Measurements from ENCODE around the gene RHOV. TPM values are rescaled to one million over a fixed set of nuclear protein-coding genes. Genes with fewer than 3 reads are reported as not detected.

Gene RHOV
- total RNA-seq, 1 experiment from 2014 or later: 4.2 TPM

- intact Hi-C loops (cut with micrococcal nuclease; ENCODE audit: unreplicated experiment): no loop called here
- TF ChIP-seq POLR2AphosphoS5 (IDR thresholded peaks at IDR 0.05; ENCODE audit: low read depth, low read length) (no peak), TCF7L2 (IDR thresholded peaks at IDR 0.05; ENCODE audit: low read depth, low read length) (no peak), REST (IDR thresholded peaks at IDR 0.05; ENCODE audit: insufficient read depth in 1 of 2, low read depth in 2 of 2, low read length in 1 of 2) (no peak), CTCF (IDR thresholded peaks at IDR 0.05) (no peak), SIN3A (IDR thresholded peaks at IDR 0.05; ENCODE audit: borderline replicate concordance, insufficient read depth, low read depth, low read length) (no peak; the same call in 1 of the 2 replicates)
- POLR2A ChIA-PET: interaction anchor here (0.5 to 1.1 kb wide), 3 partner anchors 89 to 201 kb away, joined by 3 to 5 read pairs (median 3); partner anchors contain the start of gene GCHFR
- in situ Hi-C loops (cut with HindIII; ENCODE audit: low pct_unique_long_range_greater_than_20kb, low sequenced_read_pairs): no loop called here
- peaks cover 5% of the 10 kb centered on the region for H3K36me3 ChIP-seq (ENCODE audit: control insufficient read depth, insufficient read depth, low read length)
- peak overlapping the region; percentile 88 for H3K27ac ChIP-seq (ENCODE audit: low read length)
- H3K9me3 ChIP-seq (ENCODE audit: control insufficient read depth, insufficient read depth, low read depth, low read length): no peaks in the 10 kb centered on the region
- H3K4me3 ChIP-seq (ENCODE audit: low read depth in 2 of 2, low read length in 2 of 2): peak overlapping the region; percentile 94 to 97
- no peaks in the 10 kb centered on the region for H3K27me3 ChIP-seq (ENCODE audit: control insufficient read depth, insufficient read depth, low read length)
- peaks cover 9% of the 10 kb centered on the region for H3K4me1 ChIP-seq (ENCODE audit: control insufficient read depth, insufficient read depth, low read length)
- CTCF ChIA-PET: interaction anchor here (0.8 to 2.7 kb wide), 6 partner anchors 9 to 148 kb away, joined by 3 to 65 read pairs (median 8); partner anchors contain the start of gene RHOV
- peak; percentile 69 for ATAC-seq
- TSS peak; percentile 74 for BruUV-seq (replicated peaks)
- no peak for DNase-seq (ENCODE audit: low read depth, low spot score)
Measured at GRCh38 chr15:40894681-40895448, 20.8 kb upstream of the RHOV start.

DNA sequence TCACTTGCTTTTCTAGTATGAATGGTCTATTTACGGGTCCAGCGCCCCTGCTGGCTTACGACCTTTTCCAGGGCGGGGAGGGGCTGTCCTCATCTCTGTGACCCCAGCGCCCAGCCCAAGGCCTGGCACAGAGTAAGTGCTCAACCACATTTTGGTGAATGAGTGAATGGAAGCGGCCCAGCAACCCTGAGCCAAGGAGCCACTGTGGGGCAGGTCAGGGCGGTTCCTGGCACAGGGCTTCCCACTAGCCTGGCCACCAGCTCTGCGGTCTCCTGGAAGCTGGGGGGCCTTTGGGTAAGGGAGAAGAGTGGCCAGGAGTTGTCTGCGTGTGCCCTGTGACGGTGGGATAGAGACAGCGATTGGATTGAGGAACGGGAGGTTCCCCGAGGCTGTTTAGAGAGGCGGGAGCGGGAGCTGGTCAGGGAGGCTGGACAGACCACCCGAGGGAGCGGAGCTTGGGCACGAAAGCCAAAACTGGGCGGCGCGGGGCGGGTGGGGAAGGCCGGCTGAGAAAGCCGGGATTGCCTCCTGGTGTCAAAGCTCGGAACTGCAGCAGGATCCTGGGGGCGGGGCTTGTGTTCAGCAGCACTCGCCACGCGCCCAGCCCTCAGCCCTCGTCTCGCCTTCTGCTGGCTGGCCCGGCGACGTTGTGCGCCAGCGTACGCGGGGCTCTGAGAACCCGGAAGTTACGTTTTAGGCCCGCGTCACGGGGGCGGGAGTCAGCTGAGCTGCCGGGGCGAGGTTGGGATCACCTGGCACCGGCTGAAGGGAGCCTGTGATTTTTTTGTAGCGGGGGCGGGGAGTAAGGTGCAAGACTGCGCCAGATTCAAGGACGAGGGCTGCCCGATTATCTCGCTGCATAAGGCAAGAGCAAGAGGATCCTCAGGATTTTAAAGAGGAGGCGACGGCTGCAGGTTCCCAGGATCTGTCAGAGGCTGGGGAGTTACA is 20.0 kb upstream of the RHOV start, which contains the start of gene VPS18:
VPS18 (plus strand) TSS at position 718 of the 948 bp plus-strand sequence. CDS start 319 bp downstream, outside the sequence.
- H3K27me3 ChIP-seq (ENCODE audit: control insufficient read depth, insufficient read depth, low read length): no peaks in the 10 kb centered on the region
- H3K36me3 ChIP-seq (ENCODE audit: control insufficient read depth, insufficient read depth, low read length): peaks cover 5% of the 10 kb centered on the region
- H3K4me1 ChIP-seq (ENCODE audit: control insufficient read depth, insufficient read depth, low read length): peaks cover 9% of the 10 kb centered on the region
- H3K4me3 ChIP-seq (ENCODE audit: low read depth in 2 of 2, low read length in 2 of 2): peak within 1 kb of the TSS; percentile 94 to 97
- ATAC-seq: peak; percentile 97
- intact Hi-C loops (cut with micrococcal nuclease; ENCODE audit: unreplicated experiment) (loop anchor here (2.0 kb wide), 1 partner anchor 35 kb away; no protein-coding TSS in a partner anchor), in situ Hi-C loops (cut with HindIII; ENCODE audit: low pct_unique_long_range_greater_than_20kb, low sequenced_read_pairs) (no loop called here)
- ChIA-PET CTCF (interaction anchor here (0.6 to 2.7 kb wide), 8 partner anchors 9 to 155 kb away, joined by 3 to 65 read pairs (median 6); partner anchors contain the start of gene RHOV), POLR2A (interaction anchor here (0.6 to 0.8 kb wide), 2 partner anchors 36 to 322 kb away, joined by 5 to 17 read pairs; no protein-coding TSS in a partner anchor)
- TF ChIP-seq POLR2AphosphoS5 (IDR thresholded peaks at IDR 0.05; ENCODE audit: low read depth, low read length) (peak; percentile 77), SIN3A (IDR thresholded peaks at IDR 0.05; ENCODE audit: borderline replicate concordance, insufficient read depth, low read depth, low read length) (peak; percentile 95; the same call in 1 of the 2 replicates), CTCF (IDR thresholded peaks at IDR 0.05) (peak; percentile 97), REST (IDR thresholded peaks at IDR 0.05; ENCODE audit: insufficient read depth in 1 of 2, low read depth in 2 of 2, low read length in 1 of 2) (0 out of 4 replicates have a peak, but pooled peaks of 1 of the 2 experiments have one; percentile 50), TCF7L2 (IDR thresholded peaks at IDR 0.05; ENCODE audit: low read depth, low read length) (no peak)
- H3K27ac ChIP-seq (ENCODE audit: low read length): peak within 1 kb of the TSS; percentile 90
- peak; percentile 82 for DNase-seq (ENCODE audit: low read depth, low spot score)
- no TSS peak for BruUV-seq (replicated peaks)
- H3K9me3 ChIP-seq (ENCODE audit: control insufficient read depth, insufficient read depth, low read depth, low read length): no peaks in the 10 kb centered on the region
